Stimulated activated CD4-positive, alpha-beta T cell treated with anti-CD3 and anti-CD28 coated beads, Interleukin-4, amount 100 ng/mL, for 24 hours (primary cell): ENCODE results near the gene UCHL5.
"Not testable (repeated sequence)": the region's sequence is repeated elsewhere in the genome, so short reads cannot be mapped to it uniquely, and the experiment has no call there.

Experiments
- DNase-seq: peaks from one replicate; pipeline ENCODE4 v3.0.0-alpha.2; 2020

UCHL5 gene

DNA sequence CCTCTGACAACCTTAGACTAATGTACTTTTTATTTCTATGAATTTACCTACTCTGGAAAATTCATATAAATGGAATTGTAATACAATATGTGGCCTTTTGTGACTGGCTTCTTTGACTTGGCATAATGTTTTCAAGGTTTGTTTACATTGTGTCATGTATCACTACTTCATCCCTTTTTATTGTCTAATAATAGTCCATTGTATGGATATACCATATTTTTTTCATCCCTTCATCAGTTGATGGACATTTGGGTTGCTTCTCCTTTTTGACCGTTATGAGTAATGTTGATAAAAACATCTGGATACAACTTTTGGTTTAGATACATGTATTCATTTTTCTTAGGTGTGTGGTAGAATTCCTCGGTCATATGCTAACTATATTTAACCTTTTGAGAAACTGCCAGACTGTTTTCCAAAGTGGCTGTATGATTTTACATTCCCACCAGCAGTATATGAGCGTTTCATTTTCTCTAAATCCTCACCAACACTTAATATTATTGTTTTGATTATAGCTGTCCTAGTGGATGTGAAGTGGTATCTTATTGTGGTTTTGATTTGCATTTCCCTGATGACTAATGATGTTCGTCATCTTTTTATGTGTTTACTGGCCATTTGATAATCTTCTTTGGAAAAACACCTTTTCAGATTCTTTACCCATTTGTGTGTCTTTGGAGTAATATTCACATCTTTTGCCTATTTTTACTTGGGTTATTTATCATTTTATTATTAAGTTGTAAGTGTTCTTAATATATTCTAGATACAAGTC, 3.7 kb upstream of the UCHL5 start:
- DNase-seq, result no peak

DNA sequence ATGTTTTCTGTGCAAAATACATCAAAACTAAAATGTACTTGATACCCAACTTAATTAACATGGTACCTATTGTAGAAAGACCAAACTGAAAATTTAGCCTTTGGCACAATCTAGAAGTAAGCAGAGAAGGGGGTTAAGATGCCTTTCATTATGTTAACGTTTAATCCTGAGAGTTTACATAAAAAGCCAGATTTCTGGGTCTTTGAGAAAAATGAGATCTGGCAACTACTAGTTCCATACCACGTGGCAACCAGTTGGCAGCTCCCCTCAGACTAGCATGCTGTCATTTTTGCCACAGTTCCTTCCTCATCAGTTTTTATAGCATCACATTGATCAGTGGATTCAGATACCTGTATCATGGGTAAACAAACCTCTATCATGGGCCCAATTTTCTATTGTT, 1.8 kb upstream of the UCHL5 start:
- DNase-seq, result no peak

DNA sequence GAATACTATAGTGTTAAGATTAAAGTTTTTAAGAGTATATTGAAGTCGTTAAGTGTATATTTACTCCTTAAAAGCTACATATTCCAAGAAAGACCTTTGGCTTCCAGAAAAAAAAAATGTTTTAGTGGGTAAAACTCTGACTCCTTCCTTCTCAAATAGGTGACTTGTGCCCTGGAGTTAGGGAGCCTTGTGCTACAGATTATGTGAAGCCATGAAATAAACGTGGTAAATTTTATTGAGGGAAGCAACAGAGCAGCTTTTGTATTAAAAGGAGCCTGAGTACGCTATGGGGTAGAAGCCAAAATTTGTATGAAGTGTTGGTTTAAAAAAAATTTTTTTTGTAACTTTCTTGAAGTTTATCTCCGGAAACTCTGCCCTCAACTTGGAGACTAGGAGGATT, 1.2 kb upstream of the UCHL5 start:
- no peak for DNase-seq

DNA sequence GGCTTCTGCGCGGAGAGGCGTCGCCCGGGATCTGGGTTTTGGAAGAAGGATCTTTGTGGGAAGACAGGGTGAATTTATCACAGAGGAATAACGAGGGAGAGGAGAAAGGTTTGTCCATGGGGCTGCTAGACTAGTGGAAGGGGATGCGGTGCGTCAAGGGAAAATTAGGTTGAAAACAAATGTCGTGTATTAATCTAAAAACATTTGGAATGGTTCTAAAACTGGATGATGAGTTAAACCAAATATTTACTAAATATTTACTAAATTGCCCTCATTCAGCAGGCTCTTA, 899 bp upstream of the UCHL5 start:
- DNase-seq, result no peak

DNA sequence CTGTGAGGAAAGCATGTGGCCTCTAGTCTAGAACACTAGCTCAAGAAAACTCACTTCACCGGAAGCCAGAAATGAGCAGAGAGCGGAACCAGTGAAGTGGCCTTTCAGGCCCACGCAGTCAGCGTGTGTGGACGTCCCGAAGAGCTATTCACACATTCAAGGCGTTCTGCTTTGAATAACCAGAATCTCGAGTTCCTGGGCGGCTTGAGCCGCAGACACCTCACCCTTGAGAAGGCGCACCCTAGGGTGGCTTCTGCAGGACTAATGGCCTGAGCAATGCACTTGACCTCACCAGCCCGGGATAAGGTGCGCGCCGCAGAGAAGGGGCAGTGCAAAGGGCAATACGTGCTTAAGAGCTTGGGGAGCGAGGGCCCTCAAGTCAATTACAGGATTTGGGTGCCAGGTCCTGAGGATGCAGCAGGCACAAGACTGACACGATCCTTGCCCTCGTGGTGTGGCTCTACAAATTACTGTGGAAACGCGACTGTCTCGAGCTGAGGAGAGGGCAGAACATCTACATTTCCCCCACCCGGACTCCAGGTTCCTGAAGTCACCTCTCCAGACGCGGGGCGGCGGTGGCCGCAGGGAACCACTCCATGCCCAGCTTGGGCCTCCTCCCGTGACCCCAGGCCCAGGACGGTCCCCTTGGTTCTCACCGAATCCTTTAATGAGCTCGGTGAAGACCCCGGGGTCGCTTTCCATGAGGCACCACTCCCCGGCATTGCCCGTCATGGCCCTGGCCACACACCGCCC, 455 bp downstream of the UCHL5 start:
- DNase-seq, result peak; percentile 75

DNA sequence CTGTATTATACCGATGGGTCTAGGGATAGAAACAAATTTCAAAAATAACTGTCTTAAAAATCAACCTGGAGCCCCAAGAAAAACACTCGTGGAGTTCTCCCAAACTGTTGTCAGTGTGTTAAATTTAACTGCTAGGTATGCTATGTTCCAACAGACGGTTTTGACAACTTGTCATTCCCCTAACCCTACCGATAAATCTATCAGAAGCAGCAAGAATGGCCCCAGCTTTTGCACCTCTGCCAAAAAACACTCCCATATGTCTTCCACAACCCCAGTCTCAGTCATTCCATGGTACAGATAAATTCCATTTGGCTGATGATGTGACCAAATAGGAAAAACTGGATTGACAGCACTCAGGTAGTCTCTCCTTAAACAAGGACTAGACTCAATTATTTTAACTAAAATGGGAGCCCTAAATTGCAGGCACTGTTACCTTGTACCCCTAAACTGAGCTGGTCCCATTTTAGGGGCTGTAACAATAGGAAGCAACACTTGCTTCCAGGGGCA, 4.9 kb downstream of the UCHL5 start:
- no peak for DNase-seq

DNA sequence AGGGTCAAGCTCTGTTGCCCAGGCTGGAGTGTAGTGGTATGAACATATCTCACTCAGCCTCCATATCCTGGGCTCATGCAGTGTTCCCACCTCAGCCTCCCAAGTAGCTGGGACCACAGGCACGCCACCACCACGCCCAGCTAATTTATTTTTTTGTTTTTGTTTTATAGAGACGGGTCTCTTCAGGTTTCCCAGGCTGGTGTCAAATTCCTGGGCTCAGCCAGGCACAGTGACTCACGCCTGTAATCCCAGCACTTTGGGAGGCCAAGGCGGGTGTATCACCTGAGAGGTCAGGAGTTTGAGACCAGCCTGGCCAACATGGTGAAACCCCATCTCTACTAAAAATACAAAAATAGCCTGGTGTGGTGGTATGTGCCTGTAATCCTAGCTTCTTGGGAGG, 10.2 kb downstream of the UCHL5 start:
- not testable (repeated sequence) for DNase-seq

DNA sequence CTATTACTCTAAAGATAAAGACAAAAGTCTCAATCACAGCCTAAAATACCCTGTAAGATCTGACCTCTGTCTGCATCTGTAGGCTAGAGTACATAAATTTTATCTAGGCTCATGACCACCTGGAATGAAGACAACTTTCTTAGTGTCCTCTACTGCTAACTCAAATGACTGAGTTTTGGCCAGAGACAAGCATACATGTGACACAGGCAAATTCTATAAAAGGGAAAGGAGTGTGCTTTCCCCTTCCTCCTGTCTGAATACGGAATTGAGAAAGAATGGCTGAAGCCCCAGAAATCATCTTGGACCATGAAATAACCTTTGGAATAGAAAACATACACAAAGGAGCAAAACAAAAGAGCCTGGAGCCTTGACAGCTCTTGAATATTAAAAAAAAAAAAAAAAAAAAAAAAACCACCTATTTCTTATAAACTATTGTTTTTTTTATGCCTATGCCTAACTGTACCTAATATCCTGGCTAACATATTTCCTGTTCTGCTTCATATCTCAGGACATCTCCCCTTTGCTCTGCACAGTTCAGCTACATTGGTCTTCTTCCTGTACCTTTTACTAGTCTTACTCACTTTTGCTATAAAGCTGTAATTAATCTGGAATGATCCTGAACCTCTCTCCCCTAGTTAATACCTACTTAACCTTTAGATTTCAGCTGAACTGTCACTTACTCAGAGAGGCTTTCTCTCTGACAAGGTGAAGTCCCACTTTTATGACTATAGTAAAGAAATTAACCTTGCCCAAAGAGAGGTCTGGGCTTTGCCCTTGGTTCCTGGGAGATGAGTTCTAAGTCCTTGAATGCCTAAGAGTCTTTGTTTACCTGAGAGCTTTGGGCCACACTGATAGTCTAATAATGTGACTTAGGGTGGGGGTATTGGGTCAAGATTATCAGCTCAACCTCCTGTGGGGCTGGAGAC, 16.1 kb downstream of the UCHL5 start:
- DNase-seq, result no peak

DNA sequence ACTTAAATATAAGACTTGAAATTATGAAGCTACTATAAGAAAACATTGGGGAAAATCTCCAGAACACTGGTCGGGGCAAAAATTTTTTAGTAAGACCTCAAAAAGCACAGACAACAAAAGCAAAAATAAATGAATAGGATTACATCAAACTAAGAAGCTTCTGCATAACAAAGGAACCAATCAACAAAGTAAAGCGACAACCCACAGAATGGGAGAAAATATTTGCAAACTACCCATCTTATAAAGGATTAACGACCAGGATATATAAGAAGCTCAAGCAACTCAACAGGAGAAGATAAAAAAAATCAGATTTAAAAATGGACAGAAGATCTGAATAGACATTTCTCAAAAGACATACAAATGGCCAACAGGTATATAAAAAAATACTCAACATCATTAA, 19.1 kb downstream of the UCHL5 start:
- no peak for DNase-seq

DNA sequence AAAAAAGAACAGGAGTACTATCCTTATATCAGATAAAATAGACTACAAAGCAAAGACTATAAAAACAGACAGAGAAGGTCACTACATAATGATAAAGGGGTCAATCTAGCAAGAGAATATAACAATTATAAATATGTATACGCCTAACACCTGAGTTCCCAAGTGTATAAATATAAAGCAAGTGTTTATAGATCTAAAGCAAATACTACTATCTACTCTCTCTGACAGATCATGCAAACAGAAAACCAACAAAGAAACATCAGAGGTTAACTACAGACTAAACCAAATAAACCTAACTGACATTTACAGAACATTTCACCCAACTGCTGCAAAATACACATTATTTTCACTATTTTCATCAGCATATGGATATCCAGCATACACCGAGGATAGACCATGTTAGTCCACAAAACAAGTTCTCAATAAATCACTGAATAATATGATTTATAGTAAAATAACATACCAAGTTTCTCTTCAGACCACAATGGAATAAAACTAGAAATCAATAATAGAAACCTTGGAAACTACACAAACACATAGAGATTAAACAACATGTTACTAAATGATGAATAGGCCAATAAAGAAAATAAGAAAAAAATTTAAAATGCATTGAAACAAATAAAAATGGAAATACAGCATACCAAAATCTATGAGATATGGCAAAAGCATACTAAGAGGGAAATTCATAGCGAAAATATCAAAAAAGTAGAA, 22.7 kb downstream of the UCHL5 start:
- DNase-seq, result no peak

DNA sequence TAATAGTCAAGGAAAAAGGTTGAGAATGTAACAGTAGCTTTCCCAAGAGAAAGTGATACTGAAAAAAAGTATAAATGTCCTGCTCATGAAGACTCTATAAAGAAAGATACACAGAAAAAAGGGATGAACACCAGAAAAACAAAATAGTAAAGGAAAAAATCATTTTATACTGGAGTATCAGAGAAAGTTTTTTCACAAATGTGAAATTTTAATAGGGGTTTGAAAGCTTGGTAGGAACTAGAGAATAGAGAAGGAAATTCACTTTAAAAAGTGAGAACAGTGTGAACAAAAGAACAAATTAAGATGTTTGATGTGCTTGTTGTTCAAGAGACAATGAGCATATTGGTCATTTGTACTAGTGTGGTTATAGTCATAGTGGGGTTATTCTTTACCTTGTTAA, 25.6 kb downstream of the UCHL5 start:
- no peak for DNase-seq

DNA sequence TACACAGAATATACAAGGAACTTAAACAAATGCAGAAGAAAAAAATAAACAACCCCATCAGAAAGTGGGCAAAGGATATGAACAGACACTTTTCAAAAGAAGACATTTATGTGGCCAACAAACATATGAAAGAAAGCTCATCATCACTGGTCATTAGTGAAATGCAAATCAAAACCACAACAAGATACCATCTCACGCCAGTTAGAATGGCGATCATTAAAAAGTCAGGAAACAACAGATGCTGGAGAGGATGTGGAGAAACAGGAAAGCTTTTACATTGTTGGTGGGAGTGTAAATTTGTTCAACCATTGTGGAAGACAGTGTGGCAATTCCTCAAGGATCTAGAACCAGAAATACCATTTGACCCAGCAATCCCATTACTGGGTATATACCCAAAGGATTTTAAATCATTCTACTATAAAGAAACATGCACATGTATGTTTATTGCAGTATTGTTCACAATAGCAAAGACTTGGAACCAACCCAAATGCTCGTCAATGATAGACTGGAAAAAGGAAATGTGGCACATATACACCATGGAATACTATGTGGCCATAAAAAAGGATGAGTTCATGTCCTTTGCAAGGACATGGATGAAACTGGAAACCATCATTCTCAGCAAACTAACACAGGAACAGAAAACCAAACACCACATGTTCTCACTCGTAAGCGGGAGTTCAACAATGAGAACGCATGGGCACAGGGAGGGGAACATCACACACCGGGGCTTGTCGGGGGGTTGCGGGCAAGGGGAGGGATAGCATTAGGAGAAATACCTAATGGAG, 26.3 kb downstream of the UCHL5 start:
- DNase-seq, result not testable (repeated sequence)

DNA sequence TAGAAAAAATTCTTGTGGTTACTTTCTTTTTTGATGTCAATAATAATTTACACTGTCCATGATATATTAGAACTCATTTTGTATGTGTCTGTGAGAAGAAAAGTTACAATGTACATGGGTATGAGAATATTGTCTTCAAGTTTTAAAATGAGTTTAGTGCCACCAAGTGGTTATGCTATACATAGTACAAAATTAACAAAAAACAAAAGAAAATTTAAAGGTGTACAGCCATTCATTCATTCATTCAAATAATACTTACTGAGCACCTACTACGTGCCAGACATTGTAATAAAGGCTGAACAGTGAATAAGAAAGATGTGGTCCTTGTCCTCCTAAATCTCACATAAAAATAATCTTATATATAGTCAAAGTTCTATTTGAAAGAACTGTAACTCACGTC, 27.7 kb downstream of the UCHL5 start:
- DNase-seq, result no peak

DNA sequence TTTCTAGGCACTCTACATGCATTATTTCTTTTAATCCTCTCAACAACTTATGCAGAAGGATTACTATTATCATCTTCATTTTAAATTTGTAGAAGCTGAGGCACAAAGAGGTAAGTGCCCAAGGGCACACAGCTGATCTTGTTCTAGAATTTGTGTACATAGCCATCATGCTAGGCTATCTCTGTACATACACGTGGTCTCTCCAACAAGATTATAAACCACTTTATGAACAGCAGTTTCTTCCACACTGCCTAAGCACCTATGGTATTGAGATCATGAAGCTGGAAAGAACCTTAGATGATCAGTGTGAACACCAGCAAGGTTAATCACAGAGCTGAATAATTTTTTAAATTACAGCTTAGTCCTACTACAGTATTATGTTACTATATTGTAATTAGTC, 28.9 kb downstream of the UCHL5 start:
- no peak for DNase-seq

DNA sequence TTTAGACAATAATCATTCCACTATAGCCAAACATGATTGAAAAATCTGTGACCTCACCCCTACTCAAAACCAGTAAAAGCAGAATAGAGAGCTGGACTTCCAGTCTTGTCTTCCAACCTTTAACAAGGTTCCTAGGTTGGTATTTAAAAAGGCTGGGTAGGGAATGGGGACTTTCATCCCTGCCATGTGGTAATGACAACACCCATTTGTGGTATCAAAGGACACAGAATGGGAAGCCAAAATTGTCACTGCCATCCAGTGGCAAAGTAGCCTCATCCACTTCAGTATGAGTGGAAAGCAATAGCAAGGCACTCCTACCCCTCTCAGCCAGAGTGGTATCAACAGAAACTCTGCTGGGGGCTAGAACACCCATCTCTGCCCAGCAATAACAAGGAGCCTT, 33.9 kb downstream of the UCHL5 start:
- DNase-seq, result no peak

DNA sequence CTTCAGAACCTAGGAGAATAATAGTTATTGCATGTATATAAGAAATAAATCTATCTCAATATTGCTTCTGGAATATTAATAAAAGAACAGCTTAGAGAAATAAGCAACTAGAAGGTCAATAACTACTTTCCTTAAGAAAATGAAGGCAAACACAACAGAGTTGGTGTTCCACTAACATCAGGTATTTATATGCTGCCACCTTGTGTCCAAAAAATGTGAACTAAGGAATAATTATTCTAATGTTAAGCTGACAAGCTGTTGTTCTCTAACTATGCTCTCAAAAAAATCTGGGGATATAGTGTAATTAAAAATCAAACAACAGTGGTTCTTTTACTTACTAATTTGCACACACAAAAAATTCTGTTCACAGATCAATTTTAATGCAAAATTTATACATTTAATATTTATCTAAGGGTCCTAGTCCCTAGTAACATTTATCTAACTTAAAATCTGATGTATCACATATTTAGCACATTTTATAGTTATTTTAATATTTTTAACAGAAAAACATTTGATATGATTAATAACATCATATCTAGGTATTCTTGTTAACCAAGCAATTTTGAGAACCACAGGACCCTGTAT, 39.6 kb downstream of the UCHL5 start:
- peak; percentile 5 for DNase-seq

DNA sequence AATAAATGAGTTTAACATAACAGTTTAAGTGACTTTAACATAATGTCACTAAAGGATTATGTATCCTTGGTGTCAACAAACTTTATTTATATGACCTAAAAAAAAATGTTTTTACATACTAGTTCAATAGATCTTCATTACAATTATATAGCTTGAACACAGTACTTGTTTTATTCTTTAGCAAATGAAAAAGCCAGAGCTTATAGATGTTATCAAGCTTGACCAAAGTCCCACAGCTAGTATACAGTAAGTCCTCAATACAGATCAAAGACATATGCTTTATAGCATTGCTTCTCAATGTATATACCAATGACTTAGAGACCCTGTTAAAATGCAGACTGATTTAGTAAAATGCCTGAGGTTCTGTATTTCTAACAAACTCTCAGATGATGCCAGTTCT, 42.4 kb downstream of the UCHL5 start:
- no peak for DNase-seq

DNA sequence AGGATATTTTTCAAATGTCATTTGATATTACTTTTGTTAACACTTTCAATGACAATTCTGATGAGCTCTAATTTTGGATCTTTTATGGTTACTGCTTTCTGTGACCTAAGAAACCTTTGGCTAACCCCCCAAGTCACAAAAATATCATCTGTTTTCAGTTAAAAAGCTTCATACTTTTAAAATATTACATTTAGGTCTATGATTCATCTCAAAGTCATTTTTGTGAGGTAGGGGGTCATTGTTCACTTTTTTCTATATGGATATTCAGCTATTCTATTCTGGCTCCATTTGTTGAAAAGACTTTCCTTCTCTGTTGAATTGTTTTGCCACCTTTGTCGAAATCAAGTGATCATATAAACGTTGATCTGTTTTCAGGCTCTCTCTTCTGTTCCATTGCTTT, 44.8 kb downstream of the UCHL5 start:
- DNase-seq, result no peak

DNA sequence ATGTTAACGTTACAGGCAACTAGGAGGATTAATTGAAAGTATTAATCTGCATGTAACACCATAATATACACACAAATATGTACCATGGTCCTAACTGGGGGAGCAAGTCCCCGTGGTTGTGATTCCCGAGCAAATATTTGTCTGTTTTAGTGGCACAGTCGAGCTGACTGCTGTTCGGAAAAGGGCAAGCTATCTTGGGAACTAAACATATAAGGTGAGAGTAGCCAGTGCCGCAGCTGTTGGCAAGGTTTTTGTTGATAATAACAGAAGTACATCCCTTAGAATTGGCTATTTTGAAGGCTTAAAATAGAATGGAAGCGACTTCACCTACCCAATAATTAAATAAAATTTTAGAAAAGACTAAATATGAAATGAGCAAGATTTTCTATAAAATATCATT, 45.5 kb downstream of the UCHL5 start:
- DNase-seq, result no peak

DNA sequence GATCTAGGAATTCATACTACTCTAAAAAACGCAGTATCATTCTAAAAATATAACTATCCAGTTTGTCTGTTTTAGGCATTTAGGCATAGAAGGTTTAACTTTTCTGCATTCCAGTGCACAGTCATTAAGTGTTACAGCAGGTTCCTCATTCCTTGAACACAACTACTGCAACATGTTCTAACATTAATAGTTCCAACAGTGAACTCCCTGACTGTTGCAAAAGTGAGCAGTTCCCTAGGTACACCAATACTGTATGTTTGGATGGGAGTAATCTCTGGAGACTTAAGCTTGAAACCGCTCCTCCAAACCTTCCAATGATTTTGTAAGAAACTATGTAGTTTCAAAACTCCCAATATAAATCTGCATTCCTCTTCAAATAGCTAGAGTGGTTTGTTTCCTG, 46.2 kb downstream of the UCHL5 start:
- no peak for DNase-seq

DNA sequence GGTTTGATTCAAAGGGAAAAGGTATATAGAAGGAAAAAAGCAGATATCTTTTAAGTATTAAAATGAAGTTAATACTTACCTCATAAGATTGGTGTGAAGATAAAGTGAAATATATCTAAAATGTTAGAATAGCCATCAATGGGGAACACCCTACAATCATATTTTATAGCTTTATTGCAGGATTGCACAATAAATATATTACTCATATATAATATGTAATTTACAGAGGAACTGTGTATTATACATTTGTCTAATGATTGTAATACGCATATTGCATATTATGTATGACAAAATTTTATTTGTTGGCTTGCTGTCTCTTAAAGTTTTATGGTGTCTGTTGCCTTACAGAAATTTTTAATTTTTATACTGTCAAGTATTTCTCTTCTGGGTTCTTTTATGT, 47.8 kb downstream of the UCHL5 start:
- DNase-seq, result no peak

DNA sequence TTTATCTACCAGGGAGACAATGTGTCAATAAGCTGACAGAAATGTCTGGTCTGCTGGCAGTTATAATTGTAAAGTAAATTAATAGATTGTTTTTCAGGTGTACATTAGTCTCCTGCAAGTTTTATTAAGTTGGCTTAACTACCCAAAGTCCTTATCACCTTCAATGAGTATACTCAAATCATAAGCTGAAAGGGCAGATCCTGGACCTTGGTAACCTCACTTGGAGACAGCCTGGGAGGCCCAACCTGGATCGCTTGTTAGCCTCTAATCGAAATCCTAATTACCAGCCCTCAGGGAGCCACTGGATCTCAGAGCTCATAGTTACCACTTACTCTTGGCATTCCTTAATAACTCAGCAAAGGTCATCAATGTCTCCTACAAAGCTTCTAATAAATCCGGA, 49.7 kb downstream of the UCHL5 start:
- no peak for DNase-seq
